HEK293 (cell line): ENCODE data around the gene SNCAIP.

Experiments
- CTCF ChIA-PET: fragments of 350-600 bp; formaldehyde crosslinking; extraction: SDS; loops from one replicate; lab custom pipeline; 2021; ENCODE audit warnings: antibody characterized with exemption; lab: Yijun Ruan, JAX
- POLR2A ChIA-PET: fragments of 300-600 bp; formaldehyde crosslinking; extraction: SDS; loops from one replicate; lab custom pipeline; 2020; ENCODE audit warnings: antibody characterized with exemption, inconsistent platforms; lab: Yijun Ruan, JAX
- H3K27ac ChIP-seq: fragments of 200-500 bp; sonication (Bioruptor generic); 2 replicates; pipeline ENCODE4 v1.5.1; 2014; ENCODE audit warnings: low read depth, low read length, control low read depth, inconsistent platforms; ENCODE audit errors: extremely low read depth
- H3K36me3 ChIP-seq, 2 experiments: fragments of 200-500 bp in 1 of 2; sonication (Bioruptor generic) in 1 of 2; 1 replicate in 1 of 2; 2 replicates in 1 of 2; pipeline ENCODE4 v1.5.1; 2014 to 2017; ENCODE audit warnings: inconsistent platforms in 2 of 2, low read length in 2 of 2; ENCODE audit not compliant: control insufficient read depth in 2 of 2, insufficient read depth in 1 of 2
- H3K4me1 ChIP-seq: fragments of 200-500 bp; sonication (Bioruptor generic); 2 replicates; pipeline ENCODE4 v1.5.1; 2014; ENCODE audit warnings: mild to moderate bottlenecking, low read length, inconsistent platforms; ENCODE audit not compliant: control insufficient read depth, insufficient read depth
- H3K4me3 ChIP-seq: 2 replicates; pipeline ENCODE4 v1.5.1; 2011; ENCODE audit warnings: low read depth, mild to moderate bottlenecking, control low read depth, low read length, moderate library complexity
- H3K9me3 ChIP-seq: fragments of 200-500 bp; sonication (Bioruptor generic); 2 replicates; pipeline ENCODE4 v1.5.1; 2014; ENCODE audit warnings: low read depth, low read length, inconsistent platforms; ENCODE audit not compliant: control insufficient read depth, insufficient read depth
- KLF9 ChIP-seq: fragments of 450-650 bp; formaldehyde crosslinking; IDR thresholded peaks from 2 replicates; pipeline ENCODE4 v1.5.1; 2016; ENCODE audit warnings: missing biosample characterization, missing genetic modification characterization, low read depth
- MEIS1 ChIP-seq: sonication (generic); formaldehyde crosslinking; IDR thresholded peaks from 2 replicates; pipeline ENCODE4 v1.8.1; 2022; ENCODE audit warnings: missing genetic modification reagents, mild to moderate bottlenecking, borderline replicate concordance
- RBAK ChIP-seq: fragments of 450-650 bp; formaldehyde crosslinking; IDR thresholded peaks from 2 replicates; pipeline ENCODE4 v1.5.1; 2016; ENCODE audit warnings: missing biosample characterization, missing genetic modification characterization
- ZBTB20 ChIP-seq: fragments of 450-650 bp; formaldehyde crosslinking; IDR thresholded peaks from 2 replicates; pipeline ENCODE4 v1.5.1; 2016; ENCODE audit warnings: missing biosample characterization, missing genetic modification characterization
- ZBTB6 ChIP-seq: fragments of 450-650 bp; formaldehyde crosslinking; IDR thresholded peaks from 2 replicates; pipeline ENCODE4 v1.5.1; 2017; ENCODE audit warnings: missing biosample characterization, missing genetic modification characterization
- ZFP41 ChIP-seq: fragments of 450-650 bp; formaldehyde crosslinking; IDR thresholded peaks from 2 replicates; pipeline ENCODE4 v1.5.1; 2016; ENCODE audit warnings: missing biosample characterization, missing genetic modification characterization, borderline replicate concordance
- ZNF146 ChIP-seq: fragments of 450-650 bp; formaldehyde crosslinking; IDR thresholded peaks from 2 replicates; pipeline ENCODE4 v1.5.1; 2016; ENCODE audit warnings: missing biosample characterization, missing genetic modification characterization
- ZNF148 ChIP-seq: fragments of 450-650 bp; formaldehyde crosslinking; IDR thresholded peaks from 2 replicates; pipeline ENCODE4 v1.5.0; 2017; ENCODE audit warnings: missing biosample characterization, missing genetic modification characterization, borderline replicate concordance
- ZNF157 ChIP-seq: fragments of 450-650 bp; formaldehyde crosslinking; IDR thresholded peaks from 2 replicates; pipeline ENCODE4 v1.5.1; 2016; ENCODE audit warnings: missing biosample characterization, missing genetic modification characterization
- ZNF16 ChIP-seq: fragments of 450-650 bp; formaldehyde crosslinking; IDR thresholded peaks from 2 replicates; pipeline ENCODE4 v1.5.1; 2016; ENCODE audit warnings: low read depth, missing biosample characterization, missing genetic modification characterization
- ZNF174 ChIP-seq: fragments of 450-650 bp; formaldehyde crosslinking; IDR thresholded peaks from 2 replicates; pipeline ENCODE4 v1.5.0; 2017; ENCODE audit warnings: missing biosample characterization, mild to moderate bottlenecking, missing genetic modification characterization
- ZNF184 ChIP-seq: fragments of 450-650 bp; IDR thresholded peaks from 2 replicates; pipeline ENCODE4 v1.5.1; 2018; ENCODE audit warnings: missing biosample characterization, mild to moderate bottlenecking, missing genetic modification characterization
- ZNF239 ChIP-seq: fragments of 450-650 bp; formaldehyde crosslinking; IDR thresholded peaks from 2 replicates; pipeline ENCODE4 v1.5.1; 2016; ENCODE audit warnings: missing biosample characterization, missing genetic modification characterization
- ZNF266 ChIP-seq: fragments of 450-650 bp; formaldehyde crosslinking; IDR thresholded peaks from 2 replicates; pipeline ENCODE4 v1.5.1; 2016; ENCODE audit warnings: missing biosample characterization, missing genetic modification characterization, low read depth
- ZNF530 ChIP-seq: fragments of 450-650 bp; formaldehyde crosslinking; IDR thresholded peaks from 2 replicates; pipeline ENCODE4 v1.5.1; 2016; ENCODE audit warnings: low read depth, missing biosample characterization, missing genetic modification characterization
- ZNF548 ChIP-seq: fragments of 450-650 bp; formaldehyde crosslinking; IDR thresholded peaks from 2 replicates; pipeline ENCODE4 v1.5.1; 2016; ENCODE audit warnings: missing biosample characterization, missing genetic modification characterization
- ZNF777 ChIP-seq: fragments of 450-650 bp; formaldehyde crosslinking; IDR thresholded peaks from 2 replicates; pipeline ENCODE4 v1.5.1; 2017; ENCODE audit warnings: missing biosample characterization, missing genetic modification characterization, borderline replicate concordance
- TF ChIP-seq, protein P1 (sequence below): fragments of 450-650 bp; formaldehyde crosslinking; IDR thresholded peaks from 2 replicates; pipeline ENCODE4 v1.5.1; 2016; ENCODE audit warnings: missing biosample characterization, missing genetic modification characterization
- TF ChIP-seq, protein P2 (sequence below): fragments of 450-650 bp; formaldehyde crosslinking; IDR thresholded peaks from 2 replicates; pipeline ENCODE4 v1.5.1; 2016; ENCODE audit warnings: missing biosample characterization, missing genetic modification characterization
- TF ChIP-seq, protein P3 (sequence below): fragments of 450-650 bp; formaldehyde crosslinking; IDR thresholded peaks from 2 replicates; pipeline ENCODE4 v1.5.1; 2016; ENCODE audit warnings: missing biosample characterization, missing genetic modification characterization

The SNCAIP gene

GRCh38 chr5:122376250-122376649 lies 64.2 kb downstream of the SNCAIP start:
- Histone ChIP-seq H3K27ac (no peak overlapping the region), H3K9me3 (no peaks in the 10 kb centered on the region), H3K4me1 (no peaks in the 10 kb centered on the region), H3K36me3 (no peaks in the 10 kb centered on the region), H3K4me3 (no peak overlapping the region)
- TF ChIP-seq, protein P1, sequence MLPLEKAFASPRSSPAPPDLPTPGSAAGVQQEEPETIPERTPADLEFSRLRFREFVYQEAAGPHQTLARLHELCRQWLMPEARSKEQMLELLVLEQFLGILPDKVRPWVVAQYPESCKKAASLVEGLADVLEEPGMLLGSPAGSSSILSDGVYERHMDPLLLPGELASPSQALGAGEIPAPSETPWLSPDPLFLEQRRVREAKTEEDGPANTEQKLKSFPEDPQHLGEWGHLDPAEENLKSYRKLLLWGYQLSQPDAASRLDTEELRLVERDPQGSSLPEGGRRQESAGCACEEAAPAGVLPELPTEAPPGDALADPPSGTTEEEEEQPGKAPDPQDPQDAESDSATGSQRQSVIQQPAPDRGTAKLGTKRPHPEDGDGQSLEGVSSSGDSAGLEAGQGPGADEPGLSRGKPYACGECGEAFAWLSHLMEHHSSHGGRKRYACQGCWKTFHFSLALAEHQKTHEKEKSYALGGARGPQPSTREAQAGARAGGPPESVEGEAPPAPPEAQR (tag by site-specific recombination) = no peak
- TF ChIP-seq ZNF184 (tag by site-specific recombination) (no peak), ZFP41 (tag by site-specific recombination) (no peak), ZNF146 (tag by site-specific recombination) (no peak), ZNF148 (tag by site-specific recombination) (no peak), ZNF777 (tag by site-specific recombination) (no peak), KLF9 (tag by site-specific recombination) (no peak), RBAK (tag by site-specific recombination) (no peak), ZNF548 (tag by site-specific recombination) (no peak), ZNF266 (tag by site-specific recombination) (no peak), ZNF157 (no peak), ZNF16 (tag by site-specific recombination) (no peak), ZNF174 (tag by site-specific recombination) (no peak), MEIS1 (CRISPR knock-in tag) (no peak)
- TF ChIP-seq, protein P2, sequence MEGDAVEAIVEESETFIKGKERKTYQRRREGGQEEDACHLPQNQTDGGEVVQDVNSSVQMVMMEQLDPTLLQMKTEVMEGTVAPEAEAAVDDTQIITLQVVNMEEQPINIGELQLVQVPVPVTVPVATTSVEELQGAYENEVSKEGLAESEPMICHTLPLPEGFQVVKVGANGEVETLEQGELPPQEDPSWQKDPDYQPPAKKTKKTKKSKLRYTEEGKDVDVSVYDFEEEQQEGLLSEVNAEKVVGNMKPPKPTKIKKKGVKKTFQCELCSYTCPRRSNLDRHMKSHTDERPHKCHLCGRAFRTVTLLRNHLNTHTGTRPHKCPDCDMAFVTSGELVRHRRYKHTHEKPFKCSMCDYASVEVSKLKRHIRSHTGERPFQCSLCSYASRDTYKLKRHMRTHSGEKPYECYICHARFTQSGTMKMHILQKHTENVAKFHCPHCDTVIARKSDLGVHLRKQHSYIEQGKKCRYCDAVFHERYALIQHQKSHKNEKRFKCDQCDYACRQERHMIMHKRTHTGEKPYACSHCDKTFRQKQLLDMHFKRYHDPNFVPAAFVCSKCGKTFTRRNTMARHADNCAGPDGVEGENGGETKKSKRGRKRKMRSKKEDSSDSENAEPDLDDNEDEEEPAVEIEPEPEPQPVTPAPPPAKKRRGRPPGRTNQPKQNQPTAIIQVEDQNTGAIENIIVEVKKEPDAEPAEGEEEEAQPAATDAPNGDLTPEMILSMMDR (tag by site-specific recombination) = no peak
- ChIA-PET POLR2A (no interaction called here), CTCF (interaction anchor here (0.6 kb wide), 1 partner anchor 1820 kb away, joined by 3 read pairs; no protein-coding TSS in a partner anchor)

GRCh38 chr5:122377026-122377425 lies 65.0 kb downstream of the SNCAIP start:
- no peaks in the 10 kb centered on the region for H3K36me3 ChIP-seq
- CTCF ChIA-PET = no interaction called here
- H3K4me1 ChIP-seq = no peaks in the 10 kb centered on the region
- no peak overlapping the region for H3K27ac ChIP-seq
- H3K4me3 ChIP-seq = no peak overlapping the region
- H3K9me3 ChIP-seq = no peaks in the 10 kb centered on the region
- POLR2A ChIA-PET = no interaction called here
- TF ChIP-seq, protein P3, sequence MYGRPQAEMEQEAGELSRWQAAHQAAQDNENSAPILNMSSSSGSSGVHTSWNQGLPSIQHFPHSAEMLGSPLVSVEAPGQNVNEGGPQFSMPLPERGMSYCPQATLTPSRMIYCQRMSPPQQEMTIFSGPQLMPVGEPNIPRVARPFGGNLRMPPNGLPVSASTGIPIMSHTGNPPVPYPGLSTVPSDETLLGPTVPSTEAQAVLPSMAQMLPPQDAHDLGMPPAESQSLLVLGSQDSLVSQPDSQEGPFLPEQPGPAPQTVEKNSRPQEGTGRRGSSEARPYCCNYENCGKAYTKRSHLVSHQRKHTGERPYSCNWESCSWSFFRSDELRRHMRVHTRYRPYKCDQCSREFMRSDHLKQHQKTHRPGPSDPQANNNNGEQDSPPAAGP (tag by site-specific recombination) = no peak
- TF ChIP-seq ZNF530 (tag by site-specific recombination) (no peak), ZNF239 (no peak), ZBTB6 (tag by site-specific recombination) (no peak), ZBTB20 (tag by site-specific recombination) (no peak)
